Brain pericyte (primary cell): Measurements from ENCODE around the gene PLOD3.
"Not testable (repeated sequence)": the region's sequence is repeated elsewhere in the genome, so short reads cannot be mapped to it uniquely, and the experiment has no call there.

Experiments used
- DNase-seq: peaks from one replicate; pipeline ENCODE4 v3.0.0-alpha.2; 2012; ENCODE audit warnings: low read depth, low spot score

PLOD3 gene

GRCh38 chr7:101211501-101211900 is 5.9 kb downstream of the PLOD3 start:
- no peak for DNase-seq

DNA sequence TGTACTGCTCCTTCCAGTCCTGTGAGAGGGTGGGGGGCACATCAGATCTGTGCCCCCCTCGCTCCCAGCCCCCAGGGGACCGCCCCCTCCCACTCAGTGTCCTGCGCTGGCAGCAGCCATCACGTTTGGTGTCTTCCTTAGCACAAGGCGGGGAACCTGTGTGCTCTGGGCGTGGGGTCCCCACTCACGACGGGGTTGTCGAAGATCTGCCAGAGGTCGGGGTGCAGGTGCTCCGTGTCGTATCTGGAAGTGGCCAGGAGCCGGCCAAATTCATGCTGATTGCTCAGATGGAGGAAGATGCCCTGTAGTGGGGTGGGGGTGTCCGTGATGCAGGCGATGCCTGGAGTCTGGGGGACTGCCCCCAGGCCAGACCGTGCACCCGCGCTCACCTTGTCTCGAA is 7.2 kb downstream of the PLOD3 start:
- DNase-seq = no peak

DNA sequence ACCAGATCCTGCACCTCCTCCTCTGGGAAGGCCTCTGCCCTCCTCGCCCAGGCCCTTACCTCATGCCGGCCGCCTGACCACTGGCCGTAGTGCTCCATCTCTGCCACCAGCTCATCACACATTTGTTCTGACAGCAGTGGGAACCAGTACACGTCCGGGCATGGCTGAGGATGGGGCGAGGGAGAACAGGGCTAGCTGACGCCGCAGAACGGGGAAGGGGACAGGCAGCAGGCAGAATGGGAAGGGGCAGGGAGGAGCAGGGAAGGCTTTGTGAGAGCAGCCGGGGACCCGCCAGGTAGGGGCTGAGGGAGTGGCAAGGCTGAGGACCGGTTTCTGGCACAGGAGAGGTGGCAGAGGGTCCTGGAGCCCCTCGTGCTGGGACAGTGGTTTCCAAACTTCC is 8.6 kb downstream of the PLOD3 start:
- no peak for DNase-seq

DNA sequence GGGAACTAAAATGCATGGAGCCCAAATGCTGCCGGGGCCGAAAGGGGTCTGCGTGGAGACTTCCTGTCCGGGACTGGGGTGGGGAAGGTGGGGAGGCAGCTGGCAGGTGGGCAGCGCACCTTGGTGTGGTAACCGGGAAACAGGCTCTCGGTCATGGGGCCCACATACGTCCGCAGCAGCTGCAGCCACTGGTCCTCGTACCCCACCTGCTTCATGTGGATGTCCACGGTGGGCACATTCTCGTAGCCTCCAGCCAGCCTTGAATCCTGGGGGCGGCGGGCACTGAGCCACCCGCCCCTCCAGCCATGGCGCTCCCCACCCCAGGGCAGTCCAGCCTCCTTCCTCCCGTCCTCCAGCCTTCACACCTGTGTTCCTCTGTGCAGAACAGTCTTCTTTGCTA is 9.9 kb downstream of the PLOD3 start:
- DNase-seq = no peak

- DNase-seq = no peak
Measured at GRCh38 chr7:101206665-101207042, 10.7 kb downstream of the PLOD3 start.

GRCh38 chr7:101205901-101206664 is 11.3 kb downstream of the PLOD3 start:
- no peak for DNase-seq

DNA sequence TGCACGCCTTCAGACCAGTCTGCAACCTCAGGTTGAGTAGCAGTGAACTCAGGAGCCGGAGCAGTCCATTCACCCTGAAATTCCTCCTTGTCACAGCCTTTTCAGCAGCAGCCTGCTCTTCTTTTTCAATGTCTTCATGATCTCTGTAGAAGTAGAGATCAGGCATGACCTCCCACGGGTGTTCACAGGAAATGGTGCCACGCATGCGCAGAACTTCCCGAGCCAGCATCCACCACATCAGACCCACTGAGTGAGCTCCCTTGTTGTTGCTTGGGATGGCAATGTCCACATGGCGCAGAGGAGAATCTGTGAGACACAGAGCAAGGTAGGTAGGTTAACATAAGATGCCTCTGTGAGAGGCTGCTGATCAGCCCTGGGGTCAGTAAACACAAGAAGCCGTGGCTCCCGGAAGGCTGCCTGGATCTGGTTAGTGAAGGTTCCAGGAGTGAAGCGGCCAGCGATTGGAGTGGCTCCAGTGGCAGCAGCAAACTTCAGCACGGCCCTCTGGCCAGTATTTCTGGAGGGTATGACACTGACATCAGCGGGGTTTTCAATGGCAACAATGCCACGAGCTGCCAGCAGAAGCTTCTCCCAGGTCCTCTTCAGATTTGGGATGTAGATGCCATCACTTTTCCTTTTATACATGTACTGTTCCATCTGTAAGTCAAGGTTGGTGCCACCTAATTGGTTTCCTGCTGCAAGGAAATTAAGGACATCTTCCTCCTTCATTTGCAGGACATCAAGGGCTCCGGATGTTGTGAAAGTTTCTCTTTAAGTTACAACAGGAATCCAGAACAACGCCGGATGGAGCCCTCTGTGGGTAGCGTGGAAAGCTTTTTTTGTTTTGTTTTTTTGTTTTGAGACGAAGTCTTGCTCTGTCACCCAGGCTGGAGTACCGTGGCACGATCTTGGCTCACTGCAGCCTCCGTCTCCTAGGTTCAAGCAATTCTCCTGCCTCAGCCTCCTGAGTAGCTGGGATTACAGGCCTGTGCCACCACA is 13.3 kb downstream of the PLOD3 start:
- not testable (repeated sequence) for DNase-seq

- no peak for DNase-seq
Measured at GRCh38 chr7:101202603-101202918, 14.8 kb downstream of the PLOD3 start.

- DNase-seq = no peak
Measured at GRCh38 chr7:101201695-101202602, 15.4 kb downstream of the PLOD3 start.

GRCh38 chr7:101200862-101201599 is 16.4 kb downstream of the PLOD3 start, which contains the start of gene MOGAT3:
TSS of gene MOGAT3 (minus strand) at chr7:101201036. CDS start at chr7:101200854, 182 bp downstream.
- DNase-seq = no peak

DNA sequence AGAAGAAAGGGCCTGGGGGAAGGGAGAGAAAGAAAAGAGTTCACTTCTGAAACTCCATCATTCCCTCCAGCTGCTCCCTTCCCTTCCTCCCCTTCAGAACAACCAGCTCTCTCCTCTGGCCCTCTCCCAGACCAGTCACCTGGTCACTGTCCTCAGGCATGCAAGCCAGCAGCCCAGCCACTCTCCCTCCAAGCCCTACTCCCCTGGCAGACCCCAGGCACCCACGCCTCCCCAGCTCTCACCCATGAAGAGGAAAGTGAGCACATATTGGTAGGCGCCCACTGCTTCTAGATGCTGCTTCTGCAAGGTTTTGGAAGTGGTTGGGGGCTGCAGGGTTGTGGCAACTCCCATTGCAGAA is 16.9 kb downstream of the PLOD3 start:
- DNase-seq = no peak

DNA sequence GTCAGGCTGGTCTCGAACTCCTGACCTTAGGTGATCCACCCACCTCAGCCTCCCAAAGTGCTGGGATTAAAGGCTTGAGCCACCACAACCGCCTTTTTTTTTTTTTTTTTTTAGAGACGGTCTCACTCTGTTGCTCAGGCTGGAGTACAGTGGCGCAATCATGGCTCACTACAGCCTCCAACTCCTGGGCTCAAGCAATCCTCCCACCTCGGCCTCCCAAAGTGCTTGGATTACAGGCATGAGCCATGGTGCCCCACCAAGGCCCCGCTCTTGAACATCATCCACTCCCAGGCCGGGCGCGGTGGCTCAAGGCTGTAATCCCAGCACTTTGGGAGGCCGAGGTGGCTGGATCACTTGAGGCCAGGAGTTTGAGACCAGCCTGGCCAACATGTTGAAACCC is 17.9 kb downstream of the PLOD3 start:
- not testable (repeated sequence) for DNase-seq

DNA sequence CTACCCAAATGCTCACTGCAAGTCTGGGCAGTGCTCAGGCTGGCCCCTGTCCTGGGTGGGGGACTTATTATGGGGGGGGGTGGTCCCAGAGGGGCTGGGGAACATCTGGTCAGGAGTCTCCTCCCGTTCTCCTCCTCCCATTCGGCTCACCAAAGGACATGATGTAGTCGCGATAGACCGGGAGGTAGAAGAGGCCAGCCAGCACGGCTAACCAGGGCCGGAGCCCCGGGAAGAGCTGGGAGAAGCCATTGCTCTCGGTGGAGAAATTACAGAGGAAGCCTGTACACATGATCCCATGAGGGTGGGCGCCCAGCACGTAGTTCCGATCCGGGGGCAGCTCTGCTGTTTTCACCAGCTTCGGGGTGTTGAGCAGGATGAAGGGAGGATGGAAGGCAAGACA is 18.9 kb downstream of the PLOD3 start:
- no peak for DNase-seq

DNA sequence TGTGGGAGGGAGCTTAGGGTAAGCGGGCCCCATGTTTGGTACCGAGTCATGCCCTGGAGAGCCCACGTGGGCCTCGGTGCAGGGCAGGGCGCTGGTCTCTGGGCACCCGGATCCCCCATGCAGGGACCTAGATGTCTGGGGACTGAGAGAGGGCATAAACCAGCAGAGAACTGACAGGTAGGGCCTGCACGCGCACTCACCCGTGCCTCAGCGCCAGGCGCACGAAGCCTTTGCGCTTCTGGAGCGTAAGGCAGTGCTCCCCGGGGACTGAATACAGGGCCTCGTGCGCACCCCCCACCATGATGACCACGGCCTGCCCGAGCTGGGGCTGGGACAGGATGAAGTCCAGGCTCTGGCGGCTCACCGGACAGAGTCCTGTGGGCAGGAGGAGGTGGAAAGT is 19.4 kb downstream of the PLOD3 start:
- DNase-seq = no peak

DNA sequence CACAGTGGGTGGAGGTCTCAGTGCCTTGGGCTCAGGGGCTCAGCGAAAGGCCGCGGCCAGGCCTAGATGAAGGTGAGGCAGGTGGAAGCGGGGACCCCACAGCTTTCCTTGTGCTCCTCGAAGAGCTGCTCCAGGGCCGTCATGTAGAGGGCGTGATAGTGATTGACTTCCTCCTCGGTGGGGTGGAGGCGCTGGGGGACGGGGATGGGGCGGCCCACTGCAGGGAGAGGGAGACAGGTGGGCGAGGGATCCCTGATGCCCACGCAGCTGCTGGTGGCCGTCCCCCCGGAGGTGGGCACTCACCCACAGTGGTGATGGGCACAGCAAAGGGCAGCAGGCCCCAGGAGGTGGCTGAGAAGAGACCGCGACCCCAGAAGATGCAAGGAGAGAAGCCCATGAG is 21.5 kb downstream of the PLOD3 start:
- no peak for DNase-seq

GRCh38 chr7:101189109-101189508 is 28.3 kb downstream of the PLOD3 start:
- no peak for DNase-seq

GRCh38 chr7:101186844-101187428 is 30.4 kb downstream of the PLOD3 start:
- no peak for DNase-seq

GRCh38 chr7:101186194-101186593 is 31.2 kb downstream of the PLOD3 start:
- DNase-seq = no peak

- no peak for DNase-seq
Measured at GRCh38 chr7:101185258-101185839, 32.0 kb downstream of the PLOD3 start.

DNA sequence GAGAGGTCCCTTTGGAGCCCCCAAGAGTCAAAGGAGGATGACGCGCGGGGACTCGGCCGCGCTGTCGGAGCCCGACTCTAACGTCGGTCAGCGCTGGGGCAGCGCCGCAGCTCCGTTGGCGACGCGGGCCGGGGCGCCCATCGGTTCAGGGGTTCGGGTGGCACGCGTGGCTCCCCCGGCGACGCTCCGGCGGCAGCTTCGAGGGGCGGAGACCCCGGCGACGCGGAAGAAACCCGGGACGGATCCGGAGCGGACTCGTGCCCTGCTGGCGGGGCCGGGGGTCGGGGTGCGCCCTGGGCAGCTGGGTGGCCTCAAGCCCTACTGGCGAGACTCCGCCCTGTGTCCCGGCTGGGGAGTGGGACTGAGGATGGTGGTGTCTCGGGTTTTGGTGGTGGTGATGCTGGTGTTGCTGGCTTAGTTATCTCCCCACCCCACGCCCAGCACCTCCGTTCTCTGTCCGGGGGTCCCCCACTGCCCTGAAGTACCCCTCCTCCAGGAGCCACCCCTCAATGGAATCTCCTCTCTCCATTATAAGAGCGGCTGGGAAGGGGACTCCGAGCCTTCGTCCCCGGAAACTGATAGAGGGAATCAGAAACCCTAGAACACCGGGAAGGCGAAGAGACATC is 37.1 kb downstream of the PLOD3 start, which contains the start of gene NAT16:
NAT16 (minus strand) TSS at position 164 of the 626 bp plus-strand sequence. CDS start 5,486 bp downstream, outside the sequence.
- no peak for DNase-seq
